NCI-H2196 (cell line): ENCODE measurements around the gene COL4A6.
A peak's percentile ranks its signal among the peaks of the same experiment; 100 is the strongest.

Source experiments
- DNase-seq: peaks from one replicate; lab custom pipeline; 2025; ENCODE audit not compliant: unreplicated experiment; lab: John Stamatoyannopoulos, UW

COL4A6 gene

GRCh38 chrX:108332281-108332680 is 105.9 kb downstream of the COL4A6 start:
- DNase-seq = no peak

- DNase-seq = no peak
Measured at GRCh38 chrX:108331126-108331909, 106.9 kb downstream of the COL4A6 start.

DNA sequence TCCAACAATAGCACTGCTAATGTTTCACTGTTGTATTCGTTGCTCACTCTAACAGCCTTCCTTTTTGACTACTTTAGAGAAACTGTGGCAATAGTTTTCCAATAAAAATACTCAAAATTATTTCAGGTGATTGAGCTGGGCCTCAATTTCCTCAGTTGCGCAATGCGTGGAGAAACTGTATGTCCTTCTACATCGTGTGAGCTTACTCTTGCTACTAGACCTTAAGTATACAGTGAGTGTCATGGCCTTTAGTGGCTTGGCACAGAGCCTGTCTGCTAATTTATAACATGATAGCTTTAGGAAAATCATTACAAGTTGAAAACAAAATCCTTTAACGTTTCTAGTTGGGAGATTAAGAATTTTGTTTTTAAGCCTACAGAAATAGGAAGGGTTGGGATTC is 114.5 kb downstream of the COL4A6 start:
- no peak for DNase-seq

- DNase-seq = no peak
Measured at GRCh38 chrX:108322234-108322633, 116.0 kb downstream of the COL4A6 start.

DNA sequence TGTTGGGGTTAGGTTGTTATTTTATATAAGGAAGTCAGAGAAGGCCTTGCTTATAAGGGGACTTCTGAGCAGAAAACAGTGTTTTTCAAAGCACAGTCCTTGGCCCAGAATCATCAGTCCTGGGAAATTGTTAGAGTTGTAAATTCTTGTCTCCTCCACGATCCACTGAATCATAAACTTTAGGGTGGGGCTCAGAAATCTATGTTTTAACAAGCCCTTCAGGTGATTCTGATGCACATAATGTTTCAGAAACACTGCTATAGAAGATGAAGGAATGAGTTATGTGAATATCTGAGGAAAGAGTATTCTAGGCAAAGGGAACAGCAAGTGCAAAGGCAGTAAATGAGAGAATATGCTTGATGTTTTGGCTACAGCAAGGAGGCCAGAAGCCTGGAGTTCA is 121.8 kb downstream of the COL4A6 start:
- DNase-seq = no peak

DNA sequence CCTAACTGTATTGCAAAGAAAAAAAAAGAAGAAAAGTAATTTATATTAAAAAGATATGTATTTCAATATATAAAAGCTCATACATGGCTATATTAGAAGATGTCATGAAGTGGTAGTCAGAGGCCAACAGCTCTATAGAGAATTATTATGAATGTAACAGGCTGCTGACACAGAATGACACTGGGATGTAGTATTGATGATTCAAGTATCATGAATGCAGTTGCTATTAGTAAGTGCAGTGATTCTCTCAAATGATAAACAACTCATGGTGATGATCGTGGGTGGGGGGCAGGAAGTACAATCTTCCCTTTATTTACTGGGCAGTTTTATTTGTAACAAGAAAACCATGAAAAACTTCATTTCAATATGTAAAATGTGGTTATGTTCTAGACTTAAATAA is 124.6 kb downstream of the COL4A6 start:
- DNase-seq = no peak

DNA sequence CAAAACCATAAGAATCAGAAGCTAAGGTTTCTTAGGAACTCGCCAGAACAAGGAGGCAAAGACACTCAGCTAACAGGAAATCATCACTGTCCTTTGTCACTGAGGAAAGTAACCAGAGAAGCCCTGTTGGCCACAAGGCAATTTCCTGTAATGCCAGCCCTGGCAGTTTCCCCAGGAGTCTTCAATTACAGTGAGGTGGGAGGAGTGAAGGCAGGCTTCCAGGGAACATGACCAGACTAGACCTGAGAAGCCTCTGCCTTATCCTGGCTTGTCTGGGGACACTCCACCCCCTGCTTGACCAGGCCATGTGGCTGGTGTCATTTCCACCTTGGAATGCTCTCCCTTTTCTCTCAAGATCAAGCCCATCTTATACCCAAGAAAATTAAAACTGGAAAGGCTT is 125.3 kb downstream of the COL4A6 start:
- peak; percentile 69 for DNase-seq

DNA sequence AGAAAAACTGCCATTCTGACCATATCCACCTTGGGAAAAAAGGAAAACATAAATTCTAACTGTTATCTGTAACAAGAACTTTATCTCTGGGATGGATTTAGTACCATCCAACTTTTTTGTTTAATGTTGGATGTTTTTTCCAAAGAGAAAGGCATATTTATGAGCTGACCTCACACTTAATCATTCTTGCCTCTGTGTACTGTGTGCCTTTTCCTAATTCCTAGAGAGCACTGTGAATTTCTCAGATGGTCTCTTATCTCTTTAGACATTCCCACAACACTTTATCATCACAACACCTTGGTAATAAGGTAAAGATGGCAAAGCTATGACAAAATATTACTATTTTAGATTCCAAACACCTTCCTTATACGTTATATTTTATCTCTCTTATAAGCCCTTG is 126.2 kb downstream of the COL4A6 start:
- DNase-seq = no peak

- DNase-seq = no peak
Measured at GRCh38 chrX:108310506-108310905, 127.7 kb downstream of the COL4A6 start.

DNA sequence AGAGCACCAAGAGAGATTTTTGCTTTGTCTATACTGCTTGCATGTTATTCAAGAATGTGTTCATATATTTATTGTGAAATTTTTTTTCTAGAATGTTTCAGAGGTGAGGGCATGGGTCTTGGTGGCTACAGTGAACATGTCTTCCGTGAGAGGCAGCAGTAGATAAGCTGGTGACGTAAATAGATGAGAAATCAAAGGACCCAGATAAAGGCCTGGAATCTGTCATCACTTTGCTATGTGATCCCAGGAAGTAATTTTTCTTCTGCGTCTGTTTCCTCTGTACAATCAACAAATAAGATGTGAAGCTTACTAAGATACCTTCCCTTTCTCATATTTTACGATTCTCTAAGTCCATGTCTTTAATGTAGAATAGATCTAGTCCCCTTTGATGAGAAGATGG is 129.1 kb downstream of the COL4A6 start:
- DNase-seq = no peak

DNA sequence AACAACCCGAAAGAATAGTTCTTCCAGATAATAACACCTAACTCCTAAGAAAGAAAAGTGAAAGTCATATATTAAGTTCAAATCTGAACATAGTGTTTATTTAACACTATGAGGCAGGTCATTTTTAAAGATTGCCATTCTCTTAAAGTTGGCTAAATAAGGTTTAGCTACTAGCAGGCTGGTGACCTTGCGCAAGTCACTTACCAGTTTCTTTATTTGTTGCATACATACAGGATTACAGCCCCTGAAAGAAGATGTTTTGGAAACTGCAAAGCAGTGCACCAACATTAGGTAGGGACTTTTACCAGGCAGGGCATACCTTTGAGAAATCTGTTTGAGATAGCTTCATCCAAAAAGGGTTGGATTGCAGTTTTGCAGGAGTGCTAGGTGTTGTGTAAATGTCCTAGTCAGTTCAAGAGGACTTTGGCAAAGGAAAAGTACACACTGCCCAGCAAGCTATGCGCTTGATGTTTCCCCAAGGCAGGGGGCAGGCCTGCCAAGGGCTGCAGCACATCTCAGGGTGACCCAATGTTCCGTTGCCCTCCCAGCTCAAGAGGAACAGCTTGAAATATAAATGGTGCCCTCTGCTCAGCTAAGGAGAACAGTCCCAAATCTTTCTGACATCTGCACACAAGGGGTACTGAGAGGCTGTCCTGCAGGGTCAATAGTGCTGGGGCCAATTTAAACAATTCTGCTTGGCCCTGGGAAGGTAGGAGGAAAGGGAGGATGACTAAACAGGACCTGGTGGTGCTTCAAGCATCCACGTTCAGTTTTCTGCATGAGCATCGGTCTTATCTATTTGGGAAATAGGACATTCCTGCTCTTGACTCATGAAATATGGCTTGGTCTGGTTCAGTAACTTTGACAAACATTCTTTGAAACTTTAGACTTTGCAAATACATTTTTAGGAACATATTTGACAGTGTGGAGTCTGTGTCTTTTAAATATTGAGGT is 130.8 kb downstream of the COL4A6 start:
- peak; percentile 17 for DNase-seq

DNA sequence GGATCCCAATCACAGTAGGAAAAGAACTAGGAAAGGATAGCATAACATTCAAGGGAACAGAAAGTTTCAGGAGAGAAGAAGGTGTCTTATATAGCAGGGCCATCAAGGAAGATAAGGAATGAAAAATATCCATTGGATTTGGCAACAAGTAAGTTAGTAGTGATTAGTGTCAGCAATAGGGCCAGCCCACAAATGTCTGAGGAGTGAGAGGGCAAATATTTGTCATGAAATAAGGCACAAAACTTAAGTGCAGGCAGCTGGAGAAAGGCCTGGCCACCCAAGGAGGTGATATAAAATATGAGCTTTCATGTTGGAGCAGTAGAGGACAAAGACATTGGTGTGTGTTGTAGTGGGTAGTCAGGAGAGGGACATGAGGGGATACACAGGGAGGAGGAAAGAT is 132.1 kb downstream of the COL4A6 start:
- no peak for DNase-seq

GRCh38 chrX:108304757-108305156 is 133.5 kb downstream of the COL4A6 start:
- no peak for DNase-seq

DNA sequence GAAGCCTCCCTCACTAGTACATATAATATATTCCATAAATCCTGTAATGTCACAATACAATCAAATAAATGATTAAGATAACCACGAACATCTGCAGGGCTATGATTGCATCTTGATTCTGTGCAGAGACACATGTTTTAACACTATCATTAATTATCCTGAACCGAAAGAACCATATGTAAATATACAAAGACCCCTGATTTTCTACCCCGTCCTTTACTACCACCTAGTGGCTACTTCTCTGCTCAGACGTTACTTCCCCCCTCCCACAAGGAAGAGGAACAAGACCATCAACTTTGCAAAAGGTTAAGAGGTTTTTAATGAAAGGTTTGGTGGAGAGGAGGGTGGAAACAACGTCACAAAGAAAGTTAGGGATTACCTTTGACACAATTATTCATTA is 134.0 kb downstream of the COL4A6 start:
- DNase-seq = no peak

- DNase-seq = no peak
Measured at GRCh38 chrX:108303682-108304081, 134.5 kb downstream of the COL4A6 start.

- DNase-seq = no peak
Measured at GRCh38 chrX:108299704-108300103, 138.5 kb downstream of the COL4A6 start.

DNA sequence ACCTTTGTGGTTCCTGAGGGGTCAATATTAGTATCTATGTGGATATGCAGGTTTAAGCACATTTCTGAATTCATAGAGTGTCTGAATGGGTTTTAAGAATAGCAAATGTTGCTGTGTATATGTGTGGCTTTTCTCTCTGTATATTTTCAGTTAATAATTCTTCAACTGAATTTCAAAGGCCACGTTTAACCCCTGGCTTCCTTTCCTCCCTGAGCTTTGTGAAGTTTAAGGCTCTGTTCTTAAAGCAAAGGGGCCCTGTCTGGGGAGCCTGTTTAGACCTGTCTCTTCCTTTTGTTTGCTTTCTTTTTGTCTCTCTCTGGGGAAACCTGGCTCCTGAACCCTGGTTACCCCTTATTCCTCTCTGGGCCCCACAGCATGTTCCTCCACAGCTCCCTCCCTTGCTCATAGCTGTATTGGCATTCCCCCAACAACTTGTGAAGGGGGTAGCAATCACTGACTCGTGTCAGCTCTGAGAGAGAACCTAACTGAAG is 139.1 kb downstream of the COL4A6 start:
- no peak for DNase-seq

- no peak for DNase-seq
Measured at GRCh38 chrX:108298165-108298602, 140.0 kb downstream of the COL4A6 start.

- DNase-seq = no peak
Measured at GRCh38 chrX:108297290-108297689, 140.9 kb downstream of the COL4A6 start.

GRCh38 chrX:108292053-108292452 is 146.2 kb downstream of the COL4A6 start:
- DNase-seq = no peak

DNA sequence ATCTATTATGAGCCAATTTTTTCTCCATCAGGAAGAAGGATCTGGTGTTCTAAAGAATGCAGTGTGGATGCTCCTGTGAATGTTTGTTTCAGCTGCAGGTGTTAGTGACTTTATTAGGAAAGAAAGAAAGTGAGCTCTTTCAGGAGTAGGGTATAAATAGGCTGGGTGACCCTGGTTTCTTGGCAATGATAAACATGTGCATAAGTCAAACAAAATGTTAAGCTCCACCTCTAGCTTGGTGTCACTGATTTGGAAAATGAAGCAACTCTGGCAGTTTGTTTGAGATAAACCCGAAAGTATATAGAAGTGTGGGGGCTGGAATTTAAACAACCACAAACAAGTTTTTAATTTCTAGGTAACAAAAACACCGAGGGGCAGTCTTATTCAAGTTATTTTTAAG is 152.3 kb downstream of the COL4A6 start:
- no peak for DNase-seq

- no peak for DNase-seq
Measured at GRCh38 chrX:108285356-108285755, 152.9 kb downstream of the COL4A6 start.
